Raji (cell line): Measurements from ENCODE around the gene GMPPA.

Source experiments
- POLR2A ChIP-seq: IDR thresholded peaks from 2 replicates; pipeline ENCODE4 v1.6.1; 2011; ENCODE audit warnings: low read depth, low read length, control low read depth; ENCODE audit not compliant: insufficient read depth

The GMPPA gene

DNA sequence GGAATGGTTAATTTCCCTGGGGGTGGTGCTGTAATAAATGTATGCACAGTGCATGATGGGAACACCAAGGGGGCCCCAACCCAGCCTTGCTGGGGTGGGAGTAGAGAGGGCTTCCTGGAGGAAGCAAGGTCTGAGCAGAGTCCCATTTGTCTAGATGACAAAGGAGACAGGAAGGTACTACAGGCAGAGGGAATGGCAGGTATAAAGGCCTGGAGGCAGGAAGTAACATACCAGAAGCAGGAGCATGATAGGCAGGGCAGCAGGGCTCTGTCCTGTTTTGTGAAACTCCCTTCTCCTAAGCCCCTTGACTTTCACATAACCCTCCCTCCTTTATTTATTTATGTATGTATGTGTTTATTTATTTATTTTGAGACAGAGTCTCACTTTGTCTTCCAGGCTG is 3.9 kb downstream of the GMPPA start:
- TF ChIP-seq POLR2A: no peak

DNA sequence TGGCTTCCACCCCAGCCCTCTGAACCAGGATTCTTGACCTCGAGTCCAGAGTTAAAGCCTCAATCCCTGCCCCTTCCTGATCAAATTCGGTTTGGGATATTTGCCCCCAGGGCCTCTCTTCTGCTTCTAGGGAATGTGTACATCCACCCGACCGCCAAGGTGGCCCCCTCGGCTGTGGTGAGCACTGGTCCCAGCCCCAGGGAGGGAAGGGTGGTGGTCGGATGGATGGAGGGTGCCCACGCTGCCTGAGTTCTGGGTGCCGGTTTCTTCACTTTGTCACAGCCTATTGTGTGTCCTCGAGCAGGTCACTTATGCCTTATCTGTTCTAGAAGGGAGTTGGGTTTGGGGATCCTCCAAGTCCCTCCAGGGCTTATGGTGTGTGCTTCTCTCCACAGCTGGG is 6.9 kb downstream of the GMPPA start:
- TF ChIP-seq POLR2A: no peak

DNA sequence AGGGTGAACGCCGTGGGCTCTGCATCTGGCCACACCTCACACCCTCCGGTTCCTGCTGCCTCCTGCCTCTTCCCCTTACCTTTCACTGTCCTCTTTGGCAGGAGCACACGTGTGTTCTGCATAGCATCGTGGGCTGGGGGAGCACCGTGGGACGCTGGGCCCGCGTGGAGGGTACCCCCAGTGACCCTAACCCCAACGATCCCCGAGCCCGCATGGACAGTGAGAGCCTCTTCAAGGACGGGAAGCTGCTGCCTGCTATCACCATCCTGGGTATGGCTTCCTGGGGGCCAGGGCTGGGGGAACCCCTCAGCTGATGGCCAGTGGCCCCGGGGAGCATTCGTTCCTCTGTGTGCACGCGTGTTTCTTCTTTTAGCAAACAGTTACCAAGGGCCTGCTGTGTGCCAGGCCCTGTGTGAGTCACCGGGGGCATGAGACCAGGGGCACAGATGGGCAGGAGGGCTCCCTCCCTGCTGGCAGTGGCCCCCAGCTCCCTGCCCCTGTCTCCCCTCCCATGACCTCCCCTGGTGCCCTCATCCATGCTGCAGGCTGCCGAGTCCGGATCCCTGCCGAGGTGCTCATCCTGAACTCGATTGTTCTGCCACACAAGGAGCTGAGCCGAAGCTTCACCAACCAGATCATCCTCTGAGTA is 7.6 kb downstream of the GMPPA start:
- TF ChIP-seq POLR2A: no peak

DNA sequence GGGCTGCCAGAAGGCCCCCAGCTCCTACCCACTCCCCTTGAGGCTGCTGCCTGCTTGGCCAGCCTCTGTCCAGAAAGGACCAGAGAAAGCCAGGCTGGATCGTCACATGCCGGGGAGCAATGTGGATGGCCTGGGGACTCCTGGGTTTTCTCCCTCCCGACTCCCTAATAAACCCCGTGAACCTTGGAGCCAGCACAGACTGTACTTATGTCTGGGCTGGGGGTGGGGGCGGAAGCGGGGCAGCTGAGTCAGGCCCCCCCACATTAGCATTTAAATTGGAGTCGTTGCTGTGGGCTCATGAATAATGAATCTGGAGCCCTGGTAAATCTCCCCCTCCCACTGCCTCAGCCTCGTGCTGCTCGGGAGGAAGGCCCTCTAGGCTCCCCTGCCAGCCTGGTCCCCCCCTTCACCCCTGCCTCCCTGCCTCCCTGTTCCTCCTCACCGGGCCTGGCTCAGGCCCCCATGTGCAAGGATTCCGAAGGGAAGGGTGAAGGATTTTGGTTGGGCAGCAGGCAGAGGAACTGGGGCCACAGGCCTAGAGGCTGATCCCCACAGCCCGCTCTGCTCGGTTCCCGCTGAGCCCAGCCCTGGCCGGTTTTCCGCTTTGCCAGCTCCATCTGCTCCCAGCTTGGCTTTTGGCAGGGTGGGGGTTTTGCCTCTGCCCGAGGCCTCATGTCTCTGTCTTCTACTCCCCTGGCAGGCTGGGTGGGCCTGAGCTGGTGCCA is 8.3 kb downstream of the GMPPA start:
- no peak for TF ChIP-seq POLR2A

DNA sequence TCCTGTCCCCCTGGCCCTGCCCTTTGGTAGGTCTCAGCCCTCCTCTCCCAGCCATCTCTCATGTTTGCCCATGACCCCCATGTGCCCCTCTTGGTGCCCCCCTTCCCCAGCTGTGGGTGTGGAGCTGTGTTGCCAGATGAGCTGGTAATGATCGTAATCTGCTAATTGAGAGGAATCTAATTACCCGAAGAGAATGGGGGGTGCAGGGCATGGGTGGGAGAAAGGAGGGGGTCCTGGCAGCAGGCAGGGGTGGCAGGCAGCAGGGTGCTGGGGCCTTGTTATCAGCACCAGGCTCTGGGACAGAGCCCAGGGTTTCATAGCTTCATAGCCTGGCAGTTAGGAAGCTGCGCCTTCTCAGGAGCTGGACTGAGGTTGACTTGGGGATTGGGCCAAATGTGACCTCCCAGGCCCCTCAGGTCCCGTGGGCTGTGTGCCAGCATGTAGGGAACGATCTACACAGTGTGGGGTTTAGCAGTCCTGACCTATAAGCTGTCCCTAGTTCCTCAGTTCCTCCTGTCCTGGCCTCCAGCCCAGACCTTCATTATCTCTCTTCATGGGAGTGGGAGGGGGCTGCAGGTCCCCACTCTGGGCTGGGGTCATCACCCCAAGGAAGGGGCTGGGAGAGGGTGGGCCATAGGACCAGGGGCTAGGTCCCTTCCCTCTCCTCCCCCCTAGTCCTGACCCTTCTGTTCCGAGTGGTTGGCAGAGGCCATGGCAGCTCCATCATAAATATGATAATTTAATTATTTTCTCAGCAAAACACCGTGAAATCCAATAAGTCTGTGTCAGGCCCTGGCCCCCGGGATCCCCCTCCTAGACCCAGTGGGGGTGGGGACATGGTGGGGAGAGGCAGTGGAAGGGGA is 9.1 kb downstream of the GMPPA start:
- no peak for TF ChIP-seq POLR2A

DNA sequence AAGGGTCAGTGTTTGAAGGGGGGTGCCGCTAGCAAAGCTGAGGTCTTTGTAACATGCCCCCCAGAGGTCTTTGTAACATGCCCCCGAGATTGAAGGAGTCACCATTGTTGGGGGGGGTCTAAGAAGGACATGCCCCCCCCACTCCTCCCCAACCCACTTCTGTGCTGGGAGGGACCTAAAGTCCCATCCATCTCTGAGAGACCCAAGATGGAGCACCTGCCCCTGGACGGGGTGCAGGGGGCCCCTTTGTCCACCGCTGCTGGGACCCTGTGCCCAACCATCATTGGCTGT is 9.7 kb downstream of the GMPPA start:
- TF ChIP-seq POLR2A: no peak

DNA sequence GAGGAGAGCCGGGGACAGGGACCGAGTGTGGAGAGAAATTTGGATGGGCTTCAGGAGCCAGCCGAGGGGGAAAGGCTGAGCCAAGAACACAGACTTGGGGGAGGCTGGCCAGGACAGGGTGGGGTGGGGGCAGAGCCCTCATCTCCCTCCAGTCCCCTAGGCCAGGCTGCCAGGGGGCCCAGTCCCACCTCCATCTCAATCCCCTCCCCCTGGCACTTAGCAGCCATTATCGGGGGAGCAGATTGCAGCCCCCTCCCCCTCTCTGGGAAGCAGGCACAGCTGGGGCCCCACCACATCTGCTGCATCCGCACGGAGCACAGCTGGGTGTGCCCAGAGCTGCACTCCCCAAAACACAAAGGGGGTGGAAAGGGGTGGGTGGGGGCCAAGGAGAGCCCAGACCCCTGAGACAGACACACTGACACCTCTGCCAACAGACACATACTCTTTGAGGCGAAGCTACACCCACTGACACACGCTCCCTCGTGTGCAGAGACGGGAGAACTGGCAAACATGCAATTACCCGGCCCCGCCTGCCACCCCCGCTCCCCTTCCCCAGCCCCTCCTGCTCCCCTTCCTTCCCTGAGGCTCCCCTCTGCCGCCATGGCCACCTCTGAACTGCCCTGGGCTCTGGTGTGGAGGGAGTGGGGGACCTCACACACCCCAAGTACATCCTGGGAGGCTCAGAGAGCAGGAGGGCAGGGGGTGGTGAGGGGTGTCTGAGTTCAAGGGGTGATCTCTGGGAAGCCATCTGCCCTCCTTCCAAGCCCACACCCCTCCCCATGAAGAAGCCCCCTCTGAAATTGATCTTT is 10.5 kb downstream of the GMPPA start:
- TF ChIP-seq POLR2A: no peak

DNA sequence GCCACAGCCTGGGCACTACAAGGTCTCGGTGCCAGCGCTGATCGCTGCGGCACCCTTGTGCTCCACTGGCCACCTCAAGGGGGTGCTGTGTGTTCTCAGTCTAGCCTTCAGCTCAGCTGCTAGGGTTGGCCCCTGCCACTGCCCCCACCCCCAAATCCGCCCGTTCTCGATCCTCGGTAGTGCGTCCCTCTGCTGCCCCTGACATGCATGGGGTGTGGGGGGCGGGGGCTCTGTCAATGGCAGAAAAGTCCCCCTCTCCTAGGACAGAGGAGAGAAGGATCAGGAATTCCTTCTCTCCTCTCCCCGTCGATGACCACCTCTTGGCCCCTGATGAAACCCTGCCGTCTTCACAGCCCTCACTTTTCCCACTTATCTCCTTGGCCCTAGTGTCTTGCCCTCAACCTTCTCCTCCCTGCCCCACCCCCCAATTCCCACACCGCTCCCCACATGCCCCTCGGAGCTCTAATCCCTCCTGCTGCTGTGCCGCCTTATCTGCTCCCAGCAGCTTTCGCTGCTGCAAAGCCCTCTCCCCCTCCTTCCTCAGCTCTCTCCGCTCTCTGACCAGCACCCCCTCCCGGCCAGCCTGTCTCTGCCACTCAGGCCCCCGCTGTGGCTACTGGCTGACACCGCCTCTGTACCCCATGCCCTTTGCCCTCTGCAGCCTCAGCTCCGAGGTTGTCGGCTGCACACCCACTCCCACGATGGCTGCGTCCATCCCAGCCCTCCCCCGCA is 11.3 kb downstream of the GMPPA start:
- no peak for TF ChIP-seq POLR2A

DNA sequence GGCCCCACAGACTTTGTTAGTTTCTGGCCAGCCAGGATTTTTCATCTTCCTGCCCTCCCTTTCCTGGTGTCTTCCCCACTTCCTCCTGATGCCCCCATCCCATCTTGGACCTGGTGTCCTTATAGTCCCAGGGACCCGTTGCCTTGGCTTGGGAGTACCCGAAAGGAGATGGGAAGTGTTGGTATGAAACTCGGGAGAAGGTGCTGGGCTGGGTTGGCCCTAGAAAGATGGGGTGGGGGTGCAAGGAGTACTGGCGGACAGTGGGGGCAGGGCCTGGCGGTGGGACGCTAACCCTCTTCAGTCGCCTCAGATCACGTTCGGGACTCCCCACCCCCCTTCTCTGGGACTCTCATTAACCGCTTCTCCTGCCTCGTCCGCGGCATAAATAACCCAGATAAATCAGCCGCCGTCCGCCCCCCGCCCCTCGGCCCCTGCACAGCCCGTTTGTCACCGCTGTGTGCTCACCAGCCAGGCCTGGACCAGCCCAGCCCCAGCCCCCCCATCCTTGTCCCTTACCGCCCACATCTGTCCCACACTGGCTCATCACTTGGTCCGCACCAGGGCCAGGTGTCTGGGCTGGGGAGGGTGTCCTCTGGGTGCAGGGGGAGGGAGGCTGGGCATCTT is 11.9 kb downstream of the GMPPA start:
- no peak for TF ChIP-seq POLR2A

DNA sequence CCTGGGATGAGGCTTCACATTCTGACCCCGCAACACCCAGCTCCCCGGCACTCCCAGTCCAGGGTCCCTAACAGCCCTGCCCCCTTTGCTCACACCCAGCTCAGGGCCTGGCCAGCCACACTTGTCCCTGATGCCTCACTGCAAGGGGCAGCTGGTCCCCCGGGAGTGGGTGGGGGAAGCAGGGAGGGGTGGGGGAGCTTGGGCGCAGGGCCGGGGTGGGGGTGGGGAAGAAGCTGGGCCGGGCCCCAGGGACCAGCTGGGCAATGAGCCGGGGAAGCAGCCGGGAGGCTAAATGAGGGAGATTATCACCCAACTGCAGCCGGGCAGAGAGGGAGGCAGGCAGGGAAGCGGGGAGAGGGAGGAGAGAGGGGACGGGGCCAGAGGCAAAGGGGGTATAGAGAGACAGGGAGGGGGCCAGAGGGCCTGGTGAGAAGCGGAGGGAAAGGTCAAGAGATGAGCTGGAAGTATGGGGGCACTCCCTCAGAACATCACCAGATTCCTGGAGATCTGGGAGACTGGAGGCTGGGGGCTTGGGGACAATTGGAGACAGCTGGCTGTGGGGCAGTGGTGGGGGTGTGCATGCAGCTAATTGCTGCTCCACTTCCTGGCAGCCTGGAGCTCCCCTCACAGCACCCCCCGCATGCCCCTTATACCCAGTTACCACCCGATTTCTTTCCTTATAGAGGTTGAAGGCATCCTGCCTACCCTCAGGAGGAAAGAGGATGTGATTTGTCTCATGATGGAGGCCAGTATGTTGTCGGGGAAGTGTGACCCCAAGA is 13.0 kb downstream of the GMPPA start:
- TF ChIP-seq POLR2A: no peak

DNA sequence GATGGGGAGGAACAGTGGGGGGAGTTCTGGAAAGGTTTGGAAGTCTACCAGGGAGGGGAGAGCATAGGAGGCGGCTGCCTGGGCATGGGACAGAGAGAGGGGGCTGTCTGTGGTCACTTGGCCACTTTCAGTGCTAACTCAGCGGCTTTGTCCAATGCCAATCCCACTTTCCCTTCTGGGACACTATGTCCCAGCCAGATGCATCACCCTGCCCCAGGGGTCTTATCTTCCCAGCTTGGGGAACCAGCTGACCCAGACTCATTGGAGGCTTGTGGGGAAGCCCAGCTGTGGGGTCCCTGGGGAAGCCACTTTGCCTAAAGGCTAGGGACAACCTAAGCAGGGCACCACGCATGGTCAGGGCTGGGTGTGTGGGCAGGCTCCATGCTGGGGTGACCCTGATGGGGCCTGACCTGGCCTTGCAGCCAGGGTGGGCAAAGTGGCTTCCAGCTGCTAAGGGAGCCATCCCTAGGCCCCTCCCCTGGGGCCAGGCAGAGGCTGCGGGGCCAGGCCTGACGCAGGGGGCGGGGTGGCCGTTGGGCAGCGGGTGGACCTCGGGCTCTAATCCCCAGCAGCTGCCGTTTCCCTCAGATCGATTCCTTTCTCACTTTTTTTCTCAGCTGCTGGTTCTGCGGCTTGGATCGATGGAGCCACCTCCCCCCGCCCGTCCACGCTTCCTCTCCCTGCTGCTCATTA is 14.0 kb downstream of the GMPPA start:
- TF ChIP-seq POLR2A: no peak

DNA sequence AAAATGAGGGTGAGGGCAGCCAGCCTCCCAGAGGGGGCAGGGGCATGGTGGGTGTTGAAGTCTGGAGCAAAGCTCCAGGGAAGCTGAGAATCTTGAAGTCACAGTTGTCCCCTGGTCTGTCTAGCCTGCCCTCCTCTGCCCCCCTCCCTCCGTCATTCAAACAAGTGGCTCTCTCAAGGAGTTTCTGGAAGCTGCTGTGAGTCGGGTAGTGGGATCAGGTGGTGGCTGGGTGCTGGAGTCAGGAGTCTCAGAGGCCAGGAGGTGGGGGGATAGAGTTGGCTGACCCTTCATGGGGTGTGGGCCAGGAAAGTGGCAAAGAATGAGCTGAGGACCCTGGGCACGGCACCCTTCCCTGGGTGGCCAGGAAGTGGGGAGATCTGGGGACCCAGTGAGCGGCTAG is 15.1 kb downstream of the GMPPA start:
- no peak for TF ChIP-seq POLR2A

DNA sequence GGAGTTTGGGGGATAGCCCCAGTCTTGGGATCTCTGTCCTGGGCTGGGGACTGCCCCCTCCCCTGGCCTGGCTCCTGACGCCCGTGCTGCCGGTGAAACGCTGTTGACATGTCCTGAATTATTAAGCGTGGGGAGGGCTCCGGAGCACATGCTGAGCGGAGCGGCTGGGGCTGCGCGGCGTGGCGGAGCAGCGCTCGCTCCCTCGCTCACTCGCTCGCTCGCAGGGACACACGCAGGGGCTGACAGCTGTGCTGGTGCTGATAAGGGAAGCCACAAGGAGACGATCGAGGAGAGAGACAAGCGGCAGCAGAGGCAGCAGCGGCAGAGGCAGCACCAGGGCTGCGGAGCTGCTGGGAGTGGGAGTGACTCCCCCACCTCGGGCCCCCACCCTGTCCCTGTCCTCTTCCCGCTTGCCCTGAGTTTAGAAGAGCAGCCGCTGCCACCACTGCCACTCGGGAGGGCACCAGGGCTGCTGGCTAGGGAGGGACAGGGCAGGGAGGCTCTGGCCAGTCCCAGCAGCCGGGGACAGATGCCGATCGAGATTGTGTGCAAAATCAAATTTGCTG is 15.6 kb downstream of the GMPPA start, which contains the start of gene ASIC4:
Gene ASIC4, plus strand, starts transcription at position 287 of the 566 bp plus-strand sequence. Its CDS starts 243 bp downstream, at position 530.
- TF ChIP-seq POLR2A: no peak
